HG02571 (cell line): Measurements from ENCODE around the gene YPEL3.
"Not testable (repeated sequence)": the region's sequence is repeated elsewhere in the genome, so short reads cannot be mapped to it uniquely, and the experiment has no call there.

ENCODE experiments used
- ATAC-seq: cut with Tn5 transposase; IDR thresholded peaks from one replicate; pipeline ENCODE4 v1.9.1; 2021; ENCODE audit warnings: mild to moderate bottlenecking, moderate library complexity; ENCODE audit not compliant: unreplicated experiment

The YPEL3 gene

GRCh38 chr16:30117768-30118167, 21.8 kb upstream of the YPEL3 start:
- ATAC-seq: no peak

- no peak for ATAC-seq
Observed at GRCh38 chr16:30116291-30117207, 20.5 kb upstream of the YPEL3 start.

- no peak for ATAC-seq
Observed at GRCh38 chr16:30115238-30115637, 19.2 kb upstream of the YPEL3 start.

GRCh38 chr16:30114833-30115232, 18.8 kb upstream of the YPEL3 start:
- ATAC-seq: not testable (repeated sequence)

- ATAC-seq: no peak
Observed at GRCh38 chr16:30114411-30114810, 18.4 kb upstream of the YPEL3 start.

- no peak for ATAC-seq
Observed at GRCh38 chr16:30113711-30114333, 17.8 kb upstream of the YPEL3 start.

GRCh38 chr16:30113031-30113710, 17.2 kb upstream of the YPEL3 start, which contains the start of gene GDPD3:
GDPD3 (minus strand) TSS chr16:30113537; CDS start chr16:30113478, 59 bp downstream.
- ATAC-seq: no peak

- ATAC-seq: no peak
Observed at GRCh38 chr16:30112197-30113030, 16.4 kb upstream of the YPEL3 start.

- ATAC-seq: no peak
Observed at GRCh38 chr16:30110661-30111060, 14.6 kb upstream of the YPEL3 start.

- no peak for ATAC-seq
Observed at GRCh38 chr16:30108059-30108850, 12.2 kb upstream of the YPEL3 start.

GRCh38 chr16:30104492-30104891, 8.5 kb upstream of the YPEL3 start:
- no peak for ATAC-seq

GRCh38 chr16:30104090-30104489, 8.1 kb upstream of the YPEL3 start:
- no peak for ATAC-seq

- ATAC-seq: no peak
Observed at GRCh38 chr16:30096862-30097563, 1.0 kb upstream of the YPEL3 start.

GRCh38 chr16:30095166-30096078, 591 bp downstream of the YPEL3 start:
- ATAC-seq: no peak

GRCh38 chr16:30094541-30095165, 1.4 kb downstream of the YPEL3 start:
- no peak for ATAC-seq

- ATAC-seq: peak; percentile 39
Observed at GRCh38 chr16:30092373-30093010, 3.5 kb downstream of the YPEL3 start.
